Epithelial cell of proximal tubule (primary cell): ENCODE data around the gene EIF2B2. TPM values are rescaled to one million over a fixed set of nuclear protein-coding genes. Genes with fewer than 3 reads are reported as not detected.

ENCODE experiments used
- DNase-seq: peaks from one replicate; pipeline ENCODE4 v3.0.0-alpha.2; 2011; ENCODE audit warnings: low read depth
- H3K4me3 ChIP-seq: 2 replicates; pipeline ENCODE4 v1.5.1; 2011; ENCODE audit warnings: low read depth, mild to moderate bottlenecking, low read length
- total RNA-seq: library from RNA; depleted of rRNA; stranded (reverse); fragments of >200 nt; gene quantifications from 2 replicates; pipeline ENCODE4 v1.2.3, GENCODE V29; 2015
- TF ChIP-seq, protein P1 (sequence below): conservative IDR thresholded peaks from 2 replicates; pipeline ENCODE4 v1.5.1; 2012; ENCODE audit warnings: low read depth, mild to moderate bottlenecking, low read length

EIF2B2 gene
- 52.5 and 73.9 TPM in 2 replicates for total RNA-seq

DNA sequence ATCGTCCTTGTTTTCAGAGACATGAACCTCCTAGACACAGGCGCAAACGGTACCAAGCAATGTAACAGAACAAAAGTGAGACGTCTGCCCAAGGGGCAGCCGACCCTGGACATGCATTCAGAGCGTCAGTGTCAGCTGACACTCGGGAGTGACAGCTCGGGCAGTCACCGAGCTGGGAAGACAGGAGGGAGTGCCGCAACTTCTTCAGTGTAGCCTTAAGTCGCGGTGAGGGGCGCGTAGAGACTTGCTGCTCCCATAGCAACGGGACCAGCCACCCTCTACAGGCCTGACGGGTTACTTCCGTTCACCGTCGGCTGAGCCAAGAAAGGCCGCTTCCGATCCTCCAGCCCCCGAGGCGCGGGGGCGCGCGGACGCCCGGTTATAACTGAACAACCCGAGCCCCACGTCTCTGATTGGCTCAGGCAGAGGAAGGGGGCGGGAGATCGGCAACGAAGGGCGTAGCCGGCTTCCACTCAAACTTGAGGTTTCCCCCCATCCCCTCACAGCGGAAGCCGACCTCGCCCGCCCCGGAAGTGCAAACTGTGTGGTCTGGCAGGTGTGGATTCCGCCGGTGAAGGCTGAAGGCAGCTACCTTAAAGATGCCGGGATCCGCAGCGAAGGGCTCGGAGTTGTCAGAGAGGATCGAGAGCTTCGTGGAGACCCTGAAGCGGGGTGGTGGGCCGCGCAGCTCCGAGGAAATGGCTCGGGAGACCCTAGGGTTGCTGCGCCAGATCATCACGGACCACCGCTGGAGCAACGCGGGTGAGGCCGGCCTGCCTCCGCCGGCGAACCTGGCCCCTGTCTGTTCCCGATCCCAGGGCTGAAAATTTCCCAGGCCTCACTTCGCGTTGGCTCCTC is at the start of gene EIF2B2:
EIF2B2 (plus strand) TSS at position 530 of the 858 bp plus-strand sequence; CDS start at position 600, 70 bp downstream.
- peak; percentile 53 for DNase-seq
- peak within 1 kb of the TSS; percentile 91 for H3K4me3 ChIP-seq
- TF ChIP-seq, protein P1, sequence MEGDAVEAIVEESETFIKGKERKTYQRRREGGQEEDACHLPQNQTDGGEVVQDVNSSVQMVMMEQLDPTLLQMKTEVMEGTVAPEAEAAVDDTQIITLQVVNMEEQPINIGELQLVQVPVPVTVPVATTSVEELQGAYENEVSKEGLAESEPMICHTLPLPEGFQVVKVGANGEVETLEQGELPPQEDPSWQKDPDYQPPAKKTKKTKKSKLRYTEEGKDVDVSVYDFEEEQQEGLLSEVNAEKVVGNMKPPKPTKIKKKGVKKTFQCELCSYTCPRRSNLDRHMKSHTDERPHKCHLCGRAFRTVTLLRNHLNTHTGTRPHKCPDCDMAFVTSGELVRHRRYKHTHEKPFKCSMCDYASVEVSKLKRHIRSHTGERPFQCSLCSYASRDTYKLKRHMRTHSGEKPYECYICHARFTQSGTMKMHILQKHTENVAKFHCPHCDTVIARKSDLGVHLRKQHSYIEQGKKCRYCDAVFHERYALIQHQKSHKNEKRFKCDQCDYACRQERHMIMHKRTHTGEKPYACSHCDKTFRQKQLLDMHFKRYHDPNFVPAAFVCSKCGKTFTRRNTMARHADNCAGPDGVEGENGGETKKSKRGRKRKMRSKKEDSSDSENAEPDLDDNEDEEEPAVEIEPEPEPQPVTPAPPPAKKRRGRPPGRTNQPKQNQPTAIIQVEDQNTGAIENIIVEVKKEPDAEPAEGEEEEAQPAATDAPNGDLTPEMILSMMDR = no peak

DNA sequence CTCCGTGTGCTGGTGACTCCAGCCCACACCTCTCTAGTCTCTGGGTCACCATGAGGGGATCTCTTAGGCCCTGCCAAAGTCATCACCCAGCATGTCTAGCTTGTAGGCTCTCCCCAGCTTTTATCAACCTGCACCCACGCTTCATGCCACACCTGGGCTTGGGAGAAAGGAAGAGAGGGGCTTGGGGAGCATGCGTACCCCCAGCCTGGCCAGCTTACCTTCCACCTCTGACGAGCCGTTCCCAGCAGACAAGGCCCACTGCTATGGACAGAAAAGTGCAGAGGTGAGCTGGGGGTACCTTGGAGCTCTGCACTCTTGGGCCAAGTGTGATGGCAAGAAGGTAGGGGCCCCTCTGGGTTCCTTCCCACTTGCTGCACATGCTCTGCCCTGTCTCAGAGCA is 49.0 kb upstream of the EIF2B2 start:
- no peak overlapping the region for H3K4me3 ChIP-seq
- TF ChIP-seq, protein P1 = no peak

DNA sequence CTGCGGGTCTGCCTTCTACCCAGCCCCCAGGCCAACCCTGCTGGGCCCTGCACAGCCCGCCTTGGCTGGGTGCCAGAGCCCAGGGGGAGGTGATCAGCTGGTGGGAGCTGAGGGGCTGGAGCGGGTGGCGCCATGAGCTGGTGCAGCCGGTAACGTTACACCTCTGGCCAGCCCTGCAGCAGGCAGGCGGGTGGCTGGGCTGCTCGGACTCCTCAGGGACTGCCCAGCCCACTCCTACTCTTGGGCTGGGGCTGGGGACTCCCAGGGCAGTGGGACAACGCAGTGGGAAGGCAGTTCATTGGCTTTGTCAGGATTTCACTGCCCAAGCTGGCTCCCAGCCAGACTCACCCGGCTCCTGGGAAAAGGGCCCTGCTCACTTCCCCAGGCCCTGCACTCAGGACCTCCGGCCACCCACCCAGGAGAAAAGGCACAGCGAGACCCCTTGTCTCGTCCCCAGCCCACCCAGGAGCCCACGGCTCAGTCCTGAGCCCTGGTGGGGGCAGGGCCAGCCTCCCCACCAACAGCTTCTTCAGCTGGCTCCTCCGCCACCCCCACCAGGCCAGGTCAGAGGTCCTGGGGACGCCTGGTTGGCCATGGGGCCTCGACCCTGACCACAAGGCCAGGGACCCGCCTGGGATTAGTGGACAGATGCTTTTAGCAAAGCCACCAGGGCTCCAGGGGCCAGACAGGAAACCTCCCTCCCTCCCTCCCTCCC is 48.3 kb upstream of the EIF2B2 start:
- H3K4me3 ChIP-seq = no peak overlapping the region
- DNase-seq = no peak
- TF ChIP-seq, protein P1 = no peak

More for the DNA sequence above, 49.0 kb upstream of the EIF2B2 start:
- DNase-seq = no peak

DNA sequence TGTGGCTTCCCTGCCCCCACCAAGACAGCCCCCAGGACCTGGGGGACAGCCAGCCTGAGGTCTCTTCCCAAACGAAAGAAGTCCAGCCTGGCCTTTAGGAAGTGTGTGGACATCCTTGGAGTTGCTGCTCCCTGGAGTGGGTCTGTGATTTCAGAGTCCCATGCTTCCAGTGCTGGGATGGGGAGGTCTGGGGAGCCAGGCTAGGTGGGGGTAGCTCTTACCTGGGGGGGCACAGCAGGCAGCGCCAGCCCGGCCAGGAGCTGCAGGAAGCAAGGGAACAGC is 47.8 kb upstream of the EIF2B2 start:
- TF ChIP-seq, protein P1 = no peak
- DNase-seq = no peak

DNA sequence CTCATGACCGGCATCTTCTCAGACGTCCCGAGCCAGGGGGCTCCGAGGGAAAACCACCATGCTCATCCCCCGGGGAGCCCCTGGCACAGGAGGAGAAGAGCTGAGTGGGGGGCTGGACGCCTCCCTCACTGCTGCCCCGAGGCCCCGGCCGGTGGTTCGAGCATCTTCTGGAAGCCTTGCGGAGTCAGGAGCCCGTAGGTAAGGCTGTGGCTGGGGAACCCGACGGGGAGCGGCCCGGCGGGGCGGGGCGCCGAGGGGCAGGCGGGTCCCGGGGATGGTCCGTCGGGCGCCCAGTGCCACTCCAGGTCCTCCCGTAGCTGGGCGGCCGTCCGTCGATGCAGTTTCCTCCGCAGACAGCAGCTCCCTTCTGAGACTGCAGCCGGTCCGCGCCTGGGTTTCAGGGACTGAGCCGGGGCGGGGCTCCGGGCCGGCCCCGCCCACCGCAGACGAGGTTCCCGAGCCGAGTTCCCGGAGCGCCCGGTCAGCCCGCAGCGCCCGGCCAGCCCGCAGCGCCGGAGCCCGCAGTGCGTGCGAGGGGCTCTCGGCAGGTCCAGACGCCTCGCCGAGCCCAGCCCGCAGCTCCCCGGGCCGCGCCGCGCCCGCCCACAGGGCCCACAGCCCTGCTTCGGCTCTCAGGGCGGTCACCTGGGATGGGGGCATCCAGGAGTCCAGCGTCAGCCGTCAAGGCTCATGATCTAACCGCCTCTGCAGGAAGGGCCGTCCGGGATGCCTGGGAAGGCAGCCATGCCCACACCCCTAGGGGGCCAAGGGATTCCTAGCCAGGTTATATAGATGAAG is 47.3 kb upstream of the EIF2B2 start, which contains the start of gene PGF:
PGF (minus strand) TSS at position 369 of the 798 bp plus-strand sequence; CDS start at position 14, 355 bp downstream.
- DNase-seq = no peak
- TF ChIP-seq, protein P1 = no peak

More for the DNA sequence above, 47.8 kb upstream of the EIF2B2 start:
- peak overlapping the region; percentile 44 for H3K4me3 ChIP-seq

DNA sequence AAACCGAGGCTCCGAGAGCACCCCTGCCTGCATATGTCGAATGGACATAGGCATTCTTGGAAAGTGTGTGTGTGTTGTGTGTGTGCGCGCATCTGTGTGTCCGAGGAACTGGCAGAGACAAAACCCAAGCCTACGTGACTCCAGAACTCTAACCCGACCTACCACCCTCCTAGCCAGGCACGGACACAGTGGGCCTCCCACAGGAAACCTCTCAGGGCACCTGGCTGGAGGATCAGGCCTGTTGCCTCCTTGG is 46.8 kb upstream of the EIF2B2 start:
- no peak for DNase-seq
- TF ChIP-seq, protein P1 = no peak
- H3K4me3 ChIP-seq = no peak overlapping the region

More for the DNA sequence above, 47.3 kb upstream of the EIF2B2 start, which contains the start of gene PGF:
- H3K4me3 ChIP-seq = peak within 1 kb of the TSS; percentile 44
